COLO668 (cell line): Measurements from ENCODE around the gene SLC9A9.
A peak's percentile ranks its signal among the peaks of the same experiment; 100 is the strongest.

ENCODE experiments used
- DNase-seq: peaks from one replicate; lab custom pipeline; 2025; ENCODE audit not compliant: unreplicated experiment; lab: John Stamatoyannopoulos, UW

Gene SLC9A9

GRCh38 chr3:143763564-143764162 is 84.6 kb downstream of the SLC9A9 start:
- no peak for DNase-seq

DNA sequence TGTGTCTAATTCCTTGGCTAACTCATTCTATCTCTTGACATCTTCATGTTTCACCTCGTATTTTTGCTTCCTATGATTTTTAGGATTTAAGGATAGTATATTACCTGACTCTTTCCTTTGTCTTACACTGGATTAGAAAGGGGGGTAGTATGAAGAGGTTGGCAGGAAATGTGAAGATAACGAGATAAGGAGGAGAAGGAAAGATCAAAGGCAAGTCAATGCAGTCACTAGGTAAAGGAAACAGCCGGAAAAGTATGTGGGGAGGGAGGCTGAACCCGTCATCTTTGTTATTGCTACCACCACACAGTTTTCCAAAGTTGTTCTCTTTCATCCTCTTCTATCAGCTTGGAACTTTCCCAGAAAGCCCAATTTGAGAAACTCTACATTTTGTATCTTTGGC is 90.6 kb downstream of the SLC9A9 start:
- no peak for DNase-seq

DNA sequence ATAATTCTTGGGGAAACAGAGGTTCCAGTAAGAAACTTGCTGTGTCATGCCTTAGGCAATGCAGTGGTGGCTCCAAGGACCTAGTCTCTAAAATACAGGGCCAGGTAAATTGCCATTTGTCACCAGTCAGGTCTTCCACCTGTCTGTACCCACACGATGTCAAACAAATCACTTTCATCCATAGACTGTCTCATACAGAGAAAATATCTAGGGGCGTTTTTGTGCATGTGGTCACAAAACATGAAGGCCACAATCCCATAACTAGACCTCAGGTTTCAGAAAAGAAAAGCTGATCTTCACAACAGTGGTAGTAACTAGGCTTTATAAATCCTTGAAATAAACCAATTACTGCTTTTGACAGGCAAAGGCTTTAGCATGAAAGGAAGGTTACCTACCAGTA is 92.3 kb downstream of the SLC9A9 start:
- no peak for DNase-seq

- no peak for DNase-seq
Measured at GRCh38 chr3:143754090-143754489, 94.2 kb downstream of the SLC9A9 start.

DNA sequence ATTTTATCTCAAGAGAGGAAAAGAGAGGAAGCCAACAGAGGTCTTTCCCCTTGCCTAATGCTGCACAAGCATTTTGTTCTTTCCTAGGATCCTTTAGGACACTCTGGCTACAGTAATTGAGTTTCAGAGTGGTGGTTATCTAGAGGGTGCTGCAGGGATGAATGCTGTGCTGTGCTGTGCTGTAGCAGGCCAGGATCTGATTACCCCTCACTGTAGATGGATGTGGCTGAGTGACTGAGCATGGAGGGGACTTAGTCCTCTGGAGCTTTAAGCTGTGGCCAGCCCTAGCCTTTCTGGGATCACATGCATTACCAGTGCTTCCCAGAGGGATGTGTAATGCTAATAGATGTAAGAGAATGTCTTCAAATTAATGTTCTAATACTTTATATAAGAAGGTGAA is 94.8 kb downstream of the SLC9A9 start:
- no peak for DNase-seq

GRCh38 chr3:143753006-143753405 is 95.3 kb downstream of the SLC9A9 start:
- no peak for DNase-seq

DNA sequence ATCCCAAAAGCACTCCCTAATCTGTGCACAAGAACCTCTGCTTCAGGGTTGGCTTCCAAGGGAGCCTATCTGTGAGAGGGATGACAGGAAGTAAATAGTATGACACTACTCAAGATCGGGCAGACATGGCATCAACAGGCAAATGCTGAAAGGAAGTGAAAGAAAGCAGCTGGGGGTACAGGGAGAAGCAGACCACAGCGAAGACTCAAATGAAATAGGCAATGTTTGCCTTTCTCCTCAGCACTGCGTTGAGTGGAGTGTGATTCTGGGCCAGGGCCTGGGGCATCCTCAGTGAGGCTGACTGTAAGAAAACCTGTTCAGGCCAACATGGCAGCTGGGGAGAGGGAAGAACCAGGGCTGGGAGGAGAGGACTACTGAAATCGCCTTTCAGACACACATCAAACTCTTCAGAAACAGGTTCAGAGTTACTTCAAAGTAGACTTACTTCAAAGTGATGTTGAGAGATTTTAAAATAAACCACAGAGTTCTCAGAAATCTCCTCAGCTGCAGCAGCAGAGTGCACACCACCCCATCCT is 96.6 kb downstream of the SLC9A9 start:
- no peak for DNase-seq

DNA sequence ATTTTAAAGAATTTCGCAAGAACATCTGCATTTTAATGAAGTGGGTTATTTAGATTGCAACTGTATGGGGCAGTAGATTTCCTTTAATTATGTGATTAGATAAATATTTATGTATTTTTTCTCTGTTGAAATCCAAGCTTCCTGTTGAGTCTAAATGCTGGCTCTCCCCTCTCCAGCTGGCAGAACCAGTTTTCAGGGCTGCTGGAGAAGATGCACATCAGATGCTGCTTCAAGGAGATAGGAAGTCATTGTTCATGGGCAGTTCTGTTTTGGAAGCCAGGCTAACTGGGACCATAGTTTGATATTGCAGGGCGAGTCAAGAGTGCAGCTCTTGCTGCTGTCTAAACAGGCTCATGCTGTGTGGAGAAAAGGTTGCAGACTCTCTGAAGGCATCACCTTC is 97.4 kb downstream of the SLC9A9 start:
- DNase-seq: no peak

DNA sequence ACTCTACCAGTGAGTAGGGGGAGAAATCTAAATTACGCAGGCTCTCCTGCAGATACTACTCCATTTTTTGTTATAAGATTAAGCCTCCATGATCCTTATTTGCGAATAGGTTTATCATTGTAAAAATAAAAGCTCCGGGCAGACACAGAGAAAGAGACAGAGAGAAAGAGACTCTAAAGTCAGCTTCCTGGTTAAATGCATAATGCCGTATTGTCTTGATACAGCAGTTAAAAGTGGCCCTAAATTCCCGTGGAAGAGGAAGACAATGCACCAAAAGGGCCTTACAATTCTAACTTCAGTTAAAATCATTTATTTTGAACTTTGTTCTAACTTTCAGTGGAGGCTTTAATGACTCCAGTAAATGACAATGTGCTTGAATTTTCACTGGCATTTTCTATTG is 98.3 kb downstream of the SLC9A9 start:
- DNase-seq: no peak

GRCh38 chr3:143737065-143737464 is 111.2 kb downstream of the SLC9A9 start:
- no peak for DNase-seq

DNA sequence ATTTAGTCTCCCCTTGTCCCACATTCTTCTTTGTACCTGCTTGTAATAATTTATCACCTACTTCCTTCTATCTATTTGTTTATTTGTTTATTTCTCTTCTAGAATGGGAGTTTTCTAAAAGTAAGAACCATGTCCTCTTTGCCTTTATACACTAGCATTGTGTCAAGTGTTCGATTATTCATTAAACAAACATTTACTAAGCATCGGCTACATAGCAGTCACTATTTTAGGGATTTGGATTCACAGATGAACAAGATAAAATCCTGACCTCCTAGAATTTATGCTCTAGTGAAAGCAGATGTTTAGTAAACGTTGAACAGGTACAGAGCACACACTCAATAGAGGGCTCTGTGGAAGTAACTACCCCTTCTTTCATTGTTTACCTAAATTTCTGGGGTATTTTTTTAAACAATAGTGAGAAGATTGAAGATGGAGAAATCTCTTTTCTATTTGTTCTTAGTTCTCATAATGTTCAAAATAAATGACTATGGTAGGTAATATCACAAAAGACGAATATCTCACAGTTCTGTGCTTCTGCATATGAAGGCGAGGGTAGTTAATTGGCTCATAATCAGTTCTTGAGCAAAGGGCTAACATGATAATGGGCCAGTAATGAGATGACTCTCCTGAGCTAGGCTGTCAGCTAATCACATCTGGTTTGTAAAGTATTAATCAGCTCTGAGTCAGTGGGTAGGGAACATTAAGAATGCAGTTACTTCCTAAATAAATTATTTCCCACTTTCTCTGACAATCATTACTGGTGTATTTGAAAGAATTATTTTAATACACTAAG is 111.9 kb downstream of the SLC9A9 start:
- no peak for DNase-seq

DNA sequence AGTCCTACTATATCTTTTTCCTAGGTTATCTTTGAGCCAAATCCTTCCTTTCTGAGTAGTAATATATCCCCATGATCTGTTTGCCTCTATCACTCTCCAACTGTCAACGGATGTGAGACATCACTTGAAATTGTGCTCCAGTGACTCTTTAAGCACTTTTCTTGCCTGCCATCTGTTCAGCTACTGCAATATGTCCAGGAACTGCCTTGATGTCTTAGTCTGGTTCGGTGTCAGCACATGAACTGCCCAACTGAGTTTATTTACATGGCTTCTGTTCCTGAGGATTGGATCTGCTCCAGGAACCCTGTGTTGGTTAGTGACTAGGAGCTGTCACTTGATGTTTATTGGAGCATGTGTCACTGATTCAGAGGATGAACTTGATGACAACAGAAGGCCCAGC is 116.5 kb downstream of the SLC9A9 start:
- DNase-seq: peak; percentile 0

DNA sequence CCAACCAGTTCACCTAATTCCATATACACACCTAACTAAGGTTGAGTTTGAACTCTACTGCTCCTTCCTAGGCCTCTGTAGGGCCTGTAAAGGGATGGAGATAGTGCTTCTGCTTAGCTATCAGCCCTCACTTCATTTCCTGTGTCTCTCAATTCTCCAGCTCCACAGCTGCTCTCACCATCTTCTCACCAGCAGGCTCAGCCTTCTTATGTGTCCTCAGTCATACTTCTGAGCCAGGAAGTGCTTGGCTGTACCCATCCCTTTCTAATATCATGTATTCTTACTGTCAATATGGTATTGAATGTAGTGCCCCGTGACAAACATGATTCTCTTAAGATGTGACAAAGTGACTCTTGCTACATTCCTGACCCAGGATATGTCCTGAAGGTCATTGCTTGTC is 116.9 kb downstream of the SLC9A9 start:
- no peak for DNase-seq

DNA sequence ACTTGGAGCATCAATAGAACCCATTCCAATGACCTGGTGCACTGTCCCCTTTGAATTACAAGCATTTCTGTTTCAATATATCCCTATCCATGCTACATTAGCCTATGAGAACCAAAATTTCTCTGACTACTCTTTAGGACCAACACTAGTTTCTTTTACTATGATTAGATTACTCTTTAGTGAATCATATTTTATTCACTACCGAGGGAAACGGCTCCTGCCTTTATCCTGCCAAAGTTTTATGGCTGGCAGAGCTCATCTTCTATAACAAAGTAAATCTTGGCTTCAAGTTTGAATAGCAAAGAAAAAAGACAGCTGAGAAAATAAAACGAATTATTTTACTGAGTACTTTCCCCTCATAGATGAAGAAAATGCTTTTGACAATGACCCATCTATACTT is 120.9 kb downstream of the SLC9A9 start:
- no peak for DNase-seq

DNA sequence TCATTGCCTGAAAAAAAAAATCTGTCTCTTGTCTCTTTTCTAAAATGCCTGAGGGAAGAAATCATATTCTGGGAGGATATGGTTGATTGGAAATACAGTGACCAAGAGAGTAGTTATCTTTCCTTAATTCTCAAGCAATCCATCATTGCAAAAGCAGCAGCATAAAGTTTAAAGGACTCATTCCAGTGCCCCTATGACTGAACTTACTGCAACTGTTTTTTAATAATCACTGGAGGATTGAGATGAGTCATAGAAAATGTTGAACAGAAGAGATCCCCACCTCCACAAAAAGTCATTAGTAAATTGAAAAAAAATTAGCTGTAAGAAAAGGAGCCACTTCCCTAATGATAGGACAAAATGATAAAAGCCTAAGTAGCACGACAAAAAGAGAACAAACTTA is 121.5 kb downstream of the SLC9A9 start:
- no peak for DNase-seq

DNA sequence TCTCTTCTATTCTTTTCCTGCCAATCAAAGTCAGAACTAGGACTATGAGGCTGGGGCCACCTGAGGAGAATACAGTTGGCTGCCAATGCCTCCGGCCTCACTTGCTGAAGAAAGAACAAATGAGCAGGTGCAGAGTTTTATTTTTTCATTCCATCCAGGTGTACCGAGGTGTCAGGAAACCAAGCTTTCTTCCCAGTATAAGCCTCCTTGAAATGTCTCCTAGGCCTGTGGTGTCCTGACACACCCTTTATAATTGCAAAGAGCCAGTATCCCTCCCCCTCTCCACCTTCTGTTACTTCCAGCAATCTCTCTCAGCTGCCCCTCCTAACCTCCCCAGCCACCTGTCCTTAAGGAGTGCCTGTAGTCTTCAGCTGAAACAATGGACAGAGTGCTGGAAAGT is 127.9 kb downstream of the SLC9A9 start:
- no peak for DNase-seq

DNA sequence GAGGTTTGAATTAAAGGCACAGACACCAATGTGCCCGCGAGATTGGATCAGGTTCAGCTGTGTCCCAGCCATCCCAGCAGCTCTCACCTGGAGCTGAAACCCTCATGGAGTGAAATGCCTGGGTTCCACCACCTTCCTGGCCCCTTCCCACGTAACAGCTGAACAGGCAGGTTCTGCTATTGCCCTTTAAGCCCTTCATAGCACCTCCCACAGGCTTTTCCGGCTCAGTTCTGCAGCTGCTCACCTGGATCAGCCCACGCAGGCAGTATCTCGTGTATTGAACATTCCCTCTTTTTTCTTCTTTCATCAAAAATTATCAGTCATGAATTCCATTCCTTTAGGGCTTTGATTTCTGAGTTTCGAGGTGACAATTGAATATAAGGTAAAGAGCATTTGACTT is 129.8 kb downstream of the SLC9A9 start:
- no peak for DNase-seq

- no peak for DNase-seq
Measured at GRCh38 chr3:143716731-143717130, 131.5 kb downstream of the SLC9A9 start.

DNA sequence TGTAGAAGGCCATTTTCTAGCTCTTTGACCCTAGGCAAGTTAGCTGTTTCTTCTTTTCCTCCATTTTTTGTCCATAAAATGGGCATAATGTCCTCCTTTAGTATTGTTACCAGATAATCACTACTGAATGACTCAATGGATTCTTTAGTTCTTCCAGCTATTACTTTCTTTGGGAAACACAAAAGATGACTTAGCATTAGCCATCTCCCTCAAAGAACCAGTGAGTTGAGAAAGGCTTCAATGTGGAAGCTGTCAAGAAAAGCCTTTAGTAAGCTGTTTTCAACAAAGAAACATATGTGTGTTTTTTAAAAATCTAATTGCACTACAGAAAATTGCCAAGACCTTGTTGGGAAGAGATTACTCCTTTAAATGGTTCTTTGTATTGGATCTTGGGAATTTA is 135.7 kb downstream of the SLC9A9 start:
- DNase-seq: no peak

DNA sequence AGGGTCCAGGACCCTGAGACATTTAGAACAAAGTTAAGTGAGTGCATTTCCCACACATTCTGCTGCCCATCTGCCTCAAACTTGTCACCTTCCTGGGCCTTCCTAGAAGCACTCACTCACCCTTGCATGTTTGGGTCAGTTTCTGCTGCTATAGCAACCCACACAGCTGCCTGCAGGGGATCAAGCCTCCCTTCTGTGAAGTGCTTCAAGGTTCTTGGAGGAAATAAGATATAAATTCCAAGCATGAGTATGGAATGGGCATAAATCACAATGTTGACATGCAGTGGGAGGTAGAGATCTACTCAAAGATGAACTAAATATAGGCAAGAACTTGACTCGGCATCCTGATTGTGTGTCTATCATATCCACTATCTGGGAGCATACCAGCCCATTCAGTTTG is 140.4 kb downstream of the SLC9A9 start:
- no peak for DNase-seq

DNA sequence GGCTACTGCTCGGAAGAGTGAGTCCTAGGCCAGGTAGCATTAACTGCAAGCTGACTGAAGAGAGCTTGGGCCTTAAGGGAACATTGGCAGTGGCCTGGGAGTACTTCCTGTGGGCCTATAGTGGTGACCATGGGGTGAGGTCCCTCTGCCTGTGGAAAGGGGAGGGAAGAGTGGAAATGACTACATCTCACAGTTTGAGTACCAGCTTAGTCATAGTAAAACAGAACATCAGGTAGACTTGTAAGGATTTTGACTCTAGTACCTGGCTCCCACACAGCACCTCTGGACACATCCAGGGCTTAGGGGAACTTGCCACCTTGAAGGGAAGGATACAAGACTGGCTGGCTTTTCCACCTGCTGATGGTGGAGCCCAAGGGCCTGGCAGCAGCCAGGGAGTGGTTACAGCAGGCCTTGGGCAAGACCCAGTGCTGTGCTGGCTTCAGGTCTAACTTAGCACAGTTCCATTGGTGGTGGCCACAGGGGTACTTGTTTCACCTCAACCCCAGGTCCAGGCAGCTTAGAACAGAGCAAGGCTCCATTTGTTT is 147.8 kb downstream of the SLC9A9 start:
- no peak for DNase-seq

DNA sequence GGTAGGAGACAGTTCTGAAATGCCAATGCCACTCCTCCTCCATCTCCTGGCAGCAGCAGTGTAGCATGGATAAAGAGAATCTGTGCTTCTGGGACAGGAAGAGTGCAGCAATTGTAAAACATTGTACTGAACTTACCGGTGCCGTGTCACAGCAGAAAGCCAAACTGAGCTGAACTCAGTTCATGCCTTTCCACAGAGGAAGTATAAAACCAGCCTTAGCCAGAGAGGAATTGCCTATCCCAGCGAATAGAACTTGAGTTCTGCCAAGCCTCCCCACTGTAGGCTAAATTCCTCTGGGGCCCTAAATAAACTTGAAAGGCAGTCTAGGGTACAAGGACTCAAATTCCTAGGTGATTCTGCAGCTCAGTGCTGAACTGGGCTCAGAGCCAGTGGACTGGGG is 148.8 kb downstream of the SLC9A9 start:
- no peak for DNase-seq
